ENCODE measurements around the gene NUDT17.

NUDT17 gene

DNA sequence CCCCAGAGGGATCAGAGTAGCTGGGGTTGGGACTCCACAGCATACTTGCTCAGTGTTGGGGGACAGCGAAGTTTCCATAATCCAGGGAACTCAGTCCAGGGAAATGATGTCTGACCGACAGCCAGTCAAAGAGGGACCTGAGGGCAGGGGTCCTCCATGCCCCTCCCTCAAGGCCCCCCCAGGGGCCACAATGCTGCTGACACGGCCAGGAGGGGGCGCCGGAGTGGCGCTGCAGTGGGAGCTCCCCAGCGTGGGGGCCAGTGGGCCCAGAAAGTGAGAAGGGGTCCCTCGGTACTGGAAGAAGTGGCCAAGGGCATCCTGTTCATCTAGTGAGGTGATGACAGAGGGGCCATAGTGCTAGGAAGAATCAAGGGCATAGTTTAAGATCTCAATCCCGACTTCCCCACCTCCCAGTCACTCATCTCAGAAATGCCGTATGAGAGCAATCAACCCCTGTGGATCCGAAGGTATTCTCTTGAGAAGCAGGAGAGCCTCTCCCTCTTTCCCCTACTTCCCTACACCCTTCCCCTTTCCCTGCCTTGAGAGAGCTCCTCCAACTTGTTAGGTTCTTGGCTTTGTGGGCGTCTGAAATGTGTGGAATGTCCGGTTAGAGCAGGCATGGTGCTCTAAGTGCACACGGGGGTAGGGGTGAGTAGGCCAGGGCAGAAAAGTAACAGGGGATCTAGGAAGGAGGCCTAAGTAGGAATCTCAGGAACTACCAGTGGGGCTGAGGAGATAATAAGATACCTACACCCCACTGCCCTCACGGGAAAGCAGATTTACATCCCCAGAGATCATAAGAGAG is 4.1 kb downstream of the NUDT17 start:
- DNase-seq, result no peak

- no peak for DNase-seq
Observed at GRCh38 chr1:145855426-145855948, 10.1 kb downstream of the NUDT17 start.

- DNase-seq, result no peak
Observed at GRCh38 chr1:145857170-145857569, 11.7 kb downstream of the NUDT17 start.

DNA sequence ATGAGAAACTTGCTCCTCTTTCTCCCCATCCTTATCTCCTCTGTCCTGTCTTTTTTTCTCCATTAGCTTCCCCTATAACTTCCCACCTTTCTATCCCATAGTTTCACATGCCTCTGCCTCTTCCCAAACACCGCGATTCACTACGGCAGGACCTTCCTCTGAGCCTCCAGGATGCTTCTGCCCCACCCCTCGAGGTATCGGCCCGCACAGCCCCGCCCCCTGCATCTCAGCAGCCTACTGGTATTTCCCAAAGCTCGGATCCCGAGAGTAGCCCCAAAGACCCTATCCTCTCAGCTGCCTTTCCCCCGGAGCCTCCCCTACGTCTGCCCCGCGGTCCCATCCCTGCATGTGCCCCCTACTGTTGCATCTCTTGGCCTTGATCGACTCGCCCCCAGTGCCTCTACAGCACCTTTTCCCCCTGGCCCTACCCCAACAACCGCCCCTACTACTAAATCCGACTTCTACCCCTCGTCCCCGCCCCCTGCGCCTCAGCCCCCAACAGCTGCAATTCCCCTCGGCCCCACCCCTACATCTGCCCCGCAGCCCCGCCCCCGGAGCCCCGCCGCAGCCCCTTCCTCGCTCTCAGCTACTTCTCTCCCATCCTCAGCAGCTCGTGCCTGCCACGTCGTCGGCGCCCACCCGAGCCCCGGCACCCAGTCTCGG is 12.9 kb downstream of the NUDT17 start:
- no peak for DNase-seq

- DNase-seq, result peak; percentile 73
Observed at GRCh38 chr1:145858901-145859490, 13.6 kb downstream of the NUDT17 start, which contains the start of gene PIAS3. PIAS3 (minus strand) TSS chr1:145859081; CDS start chr1:145858990, 91 bp downstream.

- DNase-seq, result peak; percentile 54
Observed at GRCh38 chr1:145859491-145860023, 14.1 kb downstream of the NUDT17 start.

DNA sequence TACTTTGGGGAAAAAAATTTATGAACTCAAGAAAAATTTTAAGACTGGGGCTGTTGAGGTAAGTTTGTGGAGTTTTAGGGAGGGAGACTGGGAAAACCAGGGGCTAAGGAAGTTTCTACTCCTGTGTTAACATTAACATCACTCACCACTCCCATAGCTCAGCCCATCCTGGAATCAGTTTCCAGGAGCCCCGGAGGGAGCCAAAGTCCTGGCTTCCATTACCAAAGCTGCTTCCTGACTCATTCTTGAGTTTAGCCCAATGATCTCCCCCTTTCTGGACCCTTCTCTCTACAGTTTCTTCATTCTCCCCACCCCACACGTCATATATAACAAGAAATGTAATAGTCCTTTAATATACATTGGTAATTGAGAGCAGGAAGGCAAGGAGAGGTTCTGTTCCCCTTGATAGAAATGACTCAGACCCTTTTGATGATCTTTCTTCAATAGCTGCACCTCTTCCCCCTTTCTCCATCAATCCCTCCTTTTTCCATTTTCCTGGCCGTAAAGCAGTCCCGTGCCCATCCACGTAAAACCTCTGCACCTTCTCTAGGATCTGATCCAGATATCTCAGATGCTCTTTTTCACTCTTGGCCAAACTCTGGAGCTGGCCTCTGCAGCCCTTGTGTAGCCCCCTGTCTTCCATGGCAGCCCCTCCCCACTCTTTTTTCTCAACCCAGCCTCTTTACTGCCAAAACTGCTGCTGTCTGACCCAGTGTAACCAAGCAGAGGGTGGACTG is 18.0 kb downstream of the NUDT17 start:
- DNase-seq, result no peak

DNA sequence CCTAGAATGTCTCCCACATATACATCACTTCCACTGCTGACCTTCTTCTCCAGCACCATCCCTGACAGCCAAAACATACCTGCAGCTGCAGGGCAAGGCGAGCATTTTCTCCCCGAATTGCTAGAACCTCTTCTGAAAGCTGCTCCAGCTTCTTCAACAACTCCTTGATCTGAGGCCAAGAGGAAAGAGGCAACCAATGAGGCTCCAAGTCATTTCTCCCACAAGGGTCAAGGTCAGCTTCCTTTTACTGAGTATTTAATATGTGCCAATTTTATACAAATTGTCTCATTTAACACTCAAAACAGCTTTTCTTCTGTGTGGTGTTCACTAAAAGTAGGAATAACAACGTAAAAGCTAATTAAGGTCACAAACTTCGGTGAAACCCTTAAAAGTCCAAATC is 22.8 kb downstream of the NUDT17 start:
- no peak for DNase-seq

DNA sequence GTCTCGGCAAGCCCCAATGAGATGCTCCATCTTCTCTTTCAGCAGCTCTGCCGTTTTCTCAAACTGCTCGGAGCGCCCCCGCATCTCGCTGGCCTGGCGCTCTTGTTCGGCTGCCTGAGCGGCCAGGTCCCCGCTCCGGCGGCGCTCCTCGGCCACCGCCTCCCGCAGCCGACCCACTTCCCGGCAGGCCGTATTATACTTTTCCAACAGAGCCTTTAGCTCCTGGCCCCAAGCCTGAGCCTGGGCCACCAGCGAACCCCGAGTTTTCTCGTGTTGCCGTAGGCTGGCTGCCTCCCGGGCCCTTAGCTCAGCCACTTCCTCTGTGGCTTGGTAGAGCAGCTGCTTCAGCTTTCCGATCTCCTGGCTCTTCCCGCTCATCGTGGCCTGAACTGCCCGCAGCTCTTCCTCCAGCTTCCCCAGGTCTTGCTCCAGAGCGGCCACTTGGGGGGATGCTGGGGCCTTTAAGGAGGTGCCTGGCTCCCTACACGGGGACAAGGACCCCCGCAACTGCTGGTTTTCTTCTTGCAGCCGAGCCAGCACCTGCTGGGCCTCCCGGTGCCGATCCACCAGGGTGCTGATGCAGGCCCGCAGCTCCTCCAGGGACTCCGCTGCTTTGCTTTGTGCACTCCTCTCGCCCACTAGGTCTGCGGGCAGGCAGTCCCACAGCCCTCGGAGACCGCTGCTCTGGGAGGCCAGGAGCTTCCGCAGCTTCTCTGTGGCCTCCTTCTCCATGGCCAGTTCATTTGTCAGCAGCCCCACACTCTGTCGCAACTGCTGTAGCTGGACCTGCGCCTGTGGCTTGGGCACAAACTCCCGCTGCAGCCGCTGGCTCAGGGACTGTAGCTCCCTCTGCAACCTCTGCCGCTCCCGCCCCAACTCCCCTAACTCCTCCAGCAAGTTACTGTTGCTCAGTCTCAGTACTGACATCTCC is 26.8 kb downstream of the NUDT17 start:
- no peak for DNase-seq

- no peak for DNase-seq
Observed at GRCh38 chr1:145874646-145875045, 29.2 kb downstream of the NUDT17 start.

- no peak for DNase-seq
Observed at GRCh38 chr1:145877923-145878486, 32.6 kb downstream of the NUDT17 start.

DNA sequence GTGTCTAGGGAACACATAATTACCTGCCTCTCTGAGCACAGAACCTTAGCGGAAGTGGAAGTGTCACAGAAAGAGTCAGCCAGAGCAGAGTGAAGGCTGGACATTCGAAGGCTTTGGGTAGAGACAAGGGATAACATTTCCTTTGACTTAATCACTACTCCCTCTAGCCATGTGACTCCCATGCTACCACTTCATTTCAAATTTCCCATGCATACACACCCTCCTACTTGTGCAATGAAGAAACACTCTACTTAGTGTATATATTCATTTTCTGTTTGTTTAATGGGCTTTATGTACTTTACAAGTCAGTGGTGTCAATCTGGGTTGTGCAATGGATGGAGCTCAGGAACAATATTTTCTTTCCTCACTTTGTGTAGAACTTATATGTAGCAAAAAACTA is 33.3 kb downstream of the NUDT17 start:
- no peak for DNase-seq

- peak; percentile 99 for DNase-seq
Observed at GRCh38 chr1:145879775-145880174, 34.3 kb downstream of the NUDT17 start.

GRCh38 chr1:145884675-145885074 is 39.2 kb downstream of the NUDT17 start:
- no peak for DNase-seq

- DNase-seq, result peak; percentile 77
Observed at GRCh38 chr1:145885738-145886287, 40.4 kb downstream of the NUDT17 start, which contains the start of gene ANKRD35. ANKRD35 (minus strand) TSS chr1:145885866; CDS start chr1:145885758, 108 bp downstream.

DNA sequence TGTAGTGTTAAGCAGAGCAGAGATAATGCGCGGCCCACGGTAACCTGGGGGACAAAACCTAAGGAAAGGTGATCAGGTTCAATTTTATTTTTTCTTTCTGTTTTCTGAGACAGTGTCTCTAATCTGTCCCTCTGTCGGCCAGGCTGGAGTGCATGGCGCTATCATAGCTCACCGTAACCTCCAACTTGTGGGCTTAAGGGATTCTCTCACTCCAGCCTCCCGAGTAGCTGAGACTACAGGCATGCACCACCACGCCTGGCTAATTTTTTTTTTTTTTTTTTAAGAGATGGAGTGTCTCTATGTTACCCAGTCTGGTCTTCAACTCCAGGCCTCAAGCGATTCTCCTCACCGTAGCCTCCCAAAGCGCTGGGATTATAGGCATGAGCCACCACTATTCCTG is 41.0 kb downstream of the NUDT17 start:
- no peak for DNase-seq

DNA sequence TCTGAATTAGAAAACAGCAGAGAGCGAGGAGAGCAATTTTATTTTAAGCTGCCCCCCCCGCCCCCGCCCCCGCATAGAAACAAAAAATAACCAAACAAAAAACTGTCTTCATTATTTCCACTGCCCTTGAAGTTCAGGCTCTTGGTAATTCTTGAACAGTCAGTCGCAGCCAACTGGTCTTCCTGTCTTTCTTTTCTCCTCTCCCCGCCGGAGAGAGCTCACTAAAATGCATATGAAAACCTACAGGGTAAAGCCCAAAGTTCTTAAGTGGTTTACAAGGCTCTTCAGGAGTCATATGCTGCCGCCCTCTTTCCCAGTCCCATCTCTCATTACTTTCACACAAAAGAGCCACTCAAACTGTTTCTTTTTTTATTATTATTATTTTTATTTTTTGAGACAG is 41.4 kb downstream of the NUDT17 start:
- DNase-seq, result no peak

DNA sequence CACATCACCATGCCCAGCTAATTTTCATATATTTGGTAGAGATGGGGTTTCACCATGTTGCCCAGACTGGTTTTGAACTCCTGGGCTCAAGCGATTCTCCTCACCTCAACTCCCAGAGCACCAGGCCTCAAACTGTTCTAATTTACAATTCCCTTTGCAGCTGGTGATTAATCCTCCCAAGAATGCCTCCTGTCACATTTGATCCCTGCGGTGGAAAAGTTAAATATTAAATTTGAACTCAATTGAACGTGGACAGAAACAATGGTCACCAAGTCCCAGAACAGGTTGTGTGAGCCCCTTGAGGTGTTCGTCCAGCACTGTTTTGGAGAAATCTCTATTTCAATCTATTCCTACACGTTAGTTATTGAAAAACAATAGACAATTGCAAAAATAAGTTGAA is 42.2 kb downstream of the NUDT17 start:
- no peak for DNase-seq

- peak; percentile 81 for DNase-seq
Observed at GRCh38 chr1:145889722-145890121, 44.3 kb downstream of the NUDT17 start.

GRCh38 chr1:145891143-145891542 is 45.7 kb downstream of the NUDT17 start:
- DNase-seq, result no peak
